GM13977 (cell line): ENCODE data around the gene NAGA.

ENCODE experiments used
- DNase-seq: peaks from one replicate; pipeline ENCODE4 v3.0.0; 2012; ENCODE audit warnings: low spot score
- CTCF ChIP-seq: IDR thresholded peaks from 2 replicates; pipeline ENCODE4 v1.5.1; 2012; ENCODE audit warnings: mild to moderate bottlenecking, control low read depth; ENCODE audit not compliant: insufficient read depth; ENCODE audit errors: extremely low read depth, missing control alignments
- in situ Hi-C: fragments of 300-500 bp; cut with MboI; formaldehyde crosslinking; loops from one replicate; pipeline ENCODE4 v1.12.0; 2022; ENCODE audit warnings: low sequenced_read_pairs, low pct_unique_long_range_greater_than_20kb, mixed read lengths, inconsistent platforms; ENCODE audit not compliant: unreplicated experiment

NAGA gene

GRCh38 chr22:42041784-42042183 lies 28.8 kb downstream of the NAGA start:
- no peak for TF ChIP-seq CTCF
- in situ Hi-C loops, result no loop called here
- DNase-seq, result no peak

- no peak for DNase-seq
- in situ Hi-C loops, result no loop called here
- TF ChIP-seq CTCF, result no peak
These were observed 31.3 kb downstream of the NAGA start for GRCh38 chr22:42039271-42039670.

- in situ Hi-C loops, result no loop called here
- DNase-seq, result no peak
- no peak for TF ChIP-seq CTCF
These were observed 35.4 kb downstream of the NAGA start for GRCh38 chr22:42035256-42035655.

- no peak for DNase-seq
- no peak for TF ChIP-seq CTCF
- in situ Hi-C loops, result no loop called here
These were observed 37.1 kb downstream of the NAGA start for GRCh38 chr22:42033263-42034181.

GRCh38 chr22:42026705-42027104 lies 43.9 kb downstream of the NAGA start:
- in situ Hi-C loops, result no loop called here
- DNase-seq, result no peak
- TF ChIP-seq CTCF, result no peak

- no peak for TF ChIP-seq CTCF
These were observed 45.2 kb downstream of the NAGA start for GRCh38 chr22:42025421-42025820.

More at GRCh38 chr22:42025421-42025820, 45.2 kb downstream of the NAGA start:
- DNase-seq, result no peak
- in situ Hi-C loops, result no loop called here
